Measurements from ENCODE around the gene SMARCD3.

The SMARCD3 gene

DNA sequence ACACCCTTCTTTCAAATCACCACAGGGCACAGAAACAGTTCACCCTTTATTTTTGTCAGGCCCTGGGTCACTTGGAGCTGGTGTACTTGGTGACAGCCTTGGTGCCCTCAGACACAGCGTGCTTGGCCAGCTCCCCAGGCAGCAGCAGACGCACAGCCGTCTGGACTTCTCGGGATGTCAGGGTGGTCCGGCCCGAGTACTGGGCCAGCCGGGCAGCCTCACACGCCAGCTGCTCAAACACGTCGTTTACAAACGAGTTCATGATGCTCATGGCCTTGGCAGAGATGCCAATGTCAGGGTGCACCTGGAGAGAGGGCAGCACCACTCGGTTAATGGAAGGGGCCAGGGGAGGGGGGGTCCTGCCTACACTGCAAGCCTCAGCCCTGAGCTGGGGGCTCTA lies 40.7 kb downstream of the SMARCD3 start:
- no peak for DNase-seq

DNA sequence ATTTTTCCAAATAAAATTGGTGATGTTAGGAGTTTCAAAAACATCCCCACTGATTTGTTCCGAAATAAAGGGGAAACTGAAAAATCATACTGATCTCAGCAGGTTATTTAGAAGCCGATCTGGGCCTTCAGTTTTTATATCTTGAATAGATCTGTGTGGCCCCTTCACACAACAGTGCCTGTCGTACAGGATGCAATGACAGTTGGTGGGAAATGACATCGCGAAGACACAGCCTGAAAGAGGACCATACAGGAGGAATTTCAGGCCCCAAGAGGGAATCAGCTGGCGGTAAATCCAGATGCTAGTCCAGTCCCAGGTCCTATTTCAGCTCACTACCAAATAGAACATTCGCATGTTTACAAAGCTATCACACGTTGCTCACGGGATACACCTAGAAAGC lies 41.2 kb downstream of the SMARCD3 start:
- no peak for DNase-seq

DNA sequence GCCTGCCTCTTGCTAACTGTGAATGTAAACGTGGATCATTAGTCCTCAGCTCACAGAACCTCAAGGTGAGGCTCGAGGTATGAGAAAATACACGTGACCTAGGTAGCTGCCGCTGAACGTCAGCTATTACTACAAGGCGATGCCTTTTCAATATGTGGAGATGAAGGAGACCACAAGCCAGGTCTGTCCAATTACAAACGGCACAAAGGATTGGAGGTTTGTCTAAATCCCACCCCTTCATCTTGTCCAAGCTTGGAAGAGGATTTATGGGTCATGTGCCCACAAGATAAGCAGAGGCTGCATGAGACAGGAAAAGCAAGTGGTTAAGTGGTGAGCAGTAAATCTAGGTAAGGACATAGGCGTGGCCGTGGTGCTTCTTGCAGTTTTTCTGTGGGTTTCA lies 41.6 kb downstream of the SMARCD3 start:
- DNase-seq, result no peak

GRCh38 chr7:151205730-151206129 lies 42.8 kb downstream of the SMARCD3 start:
- no peak for DNase-seq

DNA sequence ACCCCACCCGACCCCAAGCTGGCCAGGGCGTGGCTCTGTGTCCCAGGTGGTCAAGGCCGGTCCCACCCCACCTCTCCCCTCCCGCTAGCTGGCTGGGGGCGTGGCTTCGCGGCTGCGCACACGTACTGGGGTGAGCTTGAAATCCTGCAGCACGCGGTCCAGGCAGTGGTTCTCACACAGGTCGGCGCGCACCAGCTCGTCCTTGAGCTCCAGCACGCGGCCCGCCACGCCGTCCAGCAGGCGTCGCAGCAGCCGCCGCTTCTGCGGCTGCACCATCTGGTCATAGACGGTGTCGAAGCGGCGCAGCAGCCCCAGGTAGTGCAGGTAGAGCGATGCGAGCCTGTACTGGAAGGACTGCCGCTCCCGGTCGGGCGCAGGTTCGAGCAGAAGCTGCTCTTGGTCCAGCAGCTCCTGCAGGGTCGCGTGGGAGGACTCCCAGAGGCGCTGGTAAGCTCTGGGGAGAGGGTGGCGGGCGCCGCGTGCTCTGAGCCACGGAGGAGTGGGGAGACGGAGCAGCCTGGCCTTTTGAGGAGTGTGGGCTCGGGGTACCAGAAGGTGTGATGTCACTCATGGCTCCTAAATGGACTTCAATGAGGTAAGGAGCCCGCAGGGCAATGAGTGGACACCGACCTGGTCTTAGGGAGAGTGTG lies 44.0 kb downstream of the SMARCD3 start:
- no peak for DNase-seq

- DNase-seq, result no peak
Observed at GRCh38 chr7:151202836-151203235, 45.7 kb downstream of the SMARCD3 start.

GRCh38 chr7:151201751-151202150 lies 46.7 kb downstream of the SMARCD3 start:
- no peak for DNase-seq

DNA sequence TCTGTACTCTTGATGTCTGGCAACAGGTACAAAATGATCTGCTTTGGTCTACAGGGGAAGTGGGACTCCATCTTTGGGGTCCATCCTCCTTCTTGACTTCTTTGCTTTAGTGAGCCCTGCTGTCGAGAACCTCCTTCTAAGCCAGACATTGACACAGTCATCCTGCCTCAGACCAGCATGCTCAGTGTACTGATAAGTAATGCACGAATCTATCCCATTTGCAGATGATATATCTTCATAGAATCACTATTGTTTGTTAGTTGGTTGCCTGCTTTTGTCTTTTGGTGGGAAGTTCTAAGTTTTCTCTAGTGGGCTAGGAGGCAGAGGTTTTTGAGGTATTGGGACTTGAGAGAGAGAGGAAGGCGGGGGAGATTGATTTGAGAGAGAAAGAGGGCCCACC lies 47.1 kb downstream of the SMARCD3 start:
- no peak for DNase-seq

DNA sequence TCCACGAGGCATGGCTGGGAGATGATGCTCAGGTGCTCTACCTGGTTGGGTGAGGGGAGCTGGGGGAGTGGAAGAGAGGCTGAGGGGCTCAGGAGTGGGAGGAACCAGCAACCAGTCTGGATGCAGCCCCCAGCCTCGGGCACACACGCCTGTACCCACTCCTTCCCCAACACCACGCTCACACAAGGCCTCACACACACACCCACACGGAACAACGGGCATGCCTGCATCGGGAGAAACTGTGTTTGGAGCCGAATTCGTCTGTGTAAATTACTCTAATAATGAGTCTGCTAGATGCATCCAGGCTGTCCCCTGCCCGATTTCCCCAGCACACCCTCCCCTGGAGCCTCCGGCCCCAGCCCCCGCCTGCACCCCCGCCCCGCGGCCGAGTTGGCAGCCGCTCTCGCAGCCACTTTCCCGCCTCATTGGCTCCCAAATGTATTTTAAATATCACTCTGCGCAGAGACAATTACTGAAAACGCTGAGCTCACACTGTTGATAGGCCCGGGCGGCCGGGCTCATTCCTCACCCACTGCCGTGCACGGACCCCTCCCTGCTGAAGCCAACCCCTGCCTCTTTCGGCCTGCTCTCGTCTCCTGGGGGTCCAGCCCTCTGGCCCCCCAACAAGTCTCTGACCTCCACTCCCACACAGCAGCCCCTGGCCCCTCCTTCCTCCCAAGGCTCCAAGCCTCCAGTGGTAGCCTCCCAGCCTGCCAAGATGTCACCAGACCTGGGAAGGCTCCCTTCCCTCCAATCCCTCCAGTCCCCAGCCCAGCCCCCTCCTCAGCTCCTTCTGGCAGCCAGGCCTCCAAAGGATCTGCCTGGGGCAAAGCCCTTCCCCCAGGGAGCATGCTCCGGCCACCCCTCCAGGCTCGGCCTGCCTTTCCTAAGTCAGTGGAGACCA lies 49.3 kb downstream of the SMARCD3 start:
- no peak for DNase-seq

DNA sequence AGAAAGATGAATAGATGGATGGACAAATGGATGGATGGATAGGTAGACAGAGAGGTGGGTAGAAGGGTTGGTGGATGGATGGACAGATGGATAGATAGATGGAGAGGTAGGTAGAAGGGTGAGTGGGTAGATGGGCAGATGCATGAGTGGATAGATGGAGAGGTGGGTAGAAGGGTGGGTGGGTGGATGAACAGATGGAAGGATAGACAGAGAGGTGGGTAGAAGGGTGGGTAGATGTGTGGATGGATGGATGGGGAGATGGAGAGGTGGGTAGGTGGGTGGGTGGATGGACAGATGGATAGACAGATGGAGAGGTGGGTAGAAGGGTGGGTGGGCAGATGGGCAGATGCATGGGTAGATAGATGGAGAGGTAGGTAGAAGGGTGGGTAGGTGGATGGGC lies 50.6 kb downstream of the SMARCD3 start:
- no peak for DNase-seq

GRCh38 chr7:151195616-151196450 lies 52.7 kb downstream of the SMARCD3 start:
- no peak for DNase-seq

DNA sequence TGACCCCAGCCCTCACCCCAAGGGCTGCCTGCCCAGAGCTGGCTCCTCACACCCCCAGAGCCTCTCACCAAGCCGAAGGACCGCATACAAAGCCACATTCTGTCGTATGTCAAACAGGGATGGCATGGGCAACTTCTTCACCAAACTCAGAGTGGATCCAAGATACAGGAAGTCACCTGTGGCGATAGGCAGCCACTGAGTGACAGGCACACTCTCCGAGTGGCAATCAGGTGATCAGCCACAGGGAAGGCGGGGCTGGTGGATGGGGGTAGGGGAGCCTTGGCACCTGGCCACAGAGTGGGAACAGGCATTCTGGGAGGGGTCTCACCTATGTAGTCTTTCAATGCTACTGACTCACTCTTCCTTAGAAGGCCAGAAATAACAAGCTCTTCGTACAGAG lies 54.3 kb downstream of the SMARCD3 start:
- no peak for DNase-seq

DNA sequence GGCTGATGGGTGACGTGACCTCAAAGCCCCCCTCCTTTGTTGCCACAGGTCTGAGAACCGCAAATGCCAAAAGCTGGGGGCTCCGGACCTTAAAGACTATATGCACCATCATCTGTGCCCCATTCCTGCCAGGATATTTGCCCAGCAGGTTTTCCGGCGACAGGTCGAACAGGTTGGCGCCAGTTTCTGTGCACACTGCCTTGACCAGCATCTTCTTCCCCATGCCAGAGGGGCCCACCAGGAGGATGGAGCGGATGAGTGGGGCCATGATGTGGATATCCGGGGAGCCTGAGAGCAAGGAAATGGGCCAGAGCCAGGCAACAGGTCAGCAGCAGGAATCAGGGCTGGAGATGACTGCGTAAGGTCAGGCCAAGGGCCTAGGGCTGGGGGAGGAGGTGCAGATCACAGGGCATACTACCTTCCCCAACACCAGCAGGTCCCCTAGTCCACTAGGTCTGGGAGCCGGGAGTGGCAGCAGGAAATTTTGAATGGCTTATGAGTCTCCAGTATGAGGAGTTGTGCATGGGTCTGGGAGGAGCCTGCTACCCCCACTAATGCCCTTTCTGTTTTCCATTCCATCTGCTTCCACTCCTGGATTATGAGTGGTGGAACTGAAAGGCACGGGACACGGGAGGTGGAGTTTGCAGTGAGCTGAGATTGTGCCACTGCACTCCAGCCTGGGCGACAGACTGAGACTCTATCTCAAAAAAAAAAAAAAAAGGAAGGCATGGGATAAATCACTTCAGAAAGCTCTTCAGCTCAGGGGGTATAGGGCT lies 55.1 kb downstream of the SMARCD3 start:
- DNase-seq, result no peak

DNA sequence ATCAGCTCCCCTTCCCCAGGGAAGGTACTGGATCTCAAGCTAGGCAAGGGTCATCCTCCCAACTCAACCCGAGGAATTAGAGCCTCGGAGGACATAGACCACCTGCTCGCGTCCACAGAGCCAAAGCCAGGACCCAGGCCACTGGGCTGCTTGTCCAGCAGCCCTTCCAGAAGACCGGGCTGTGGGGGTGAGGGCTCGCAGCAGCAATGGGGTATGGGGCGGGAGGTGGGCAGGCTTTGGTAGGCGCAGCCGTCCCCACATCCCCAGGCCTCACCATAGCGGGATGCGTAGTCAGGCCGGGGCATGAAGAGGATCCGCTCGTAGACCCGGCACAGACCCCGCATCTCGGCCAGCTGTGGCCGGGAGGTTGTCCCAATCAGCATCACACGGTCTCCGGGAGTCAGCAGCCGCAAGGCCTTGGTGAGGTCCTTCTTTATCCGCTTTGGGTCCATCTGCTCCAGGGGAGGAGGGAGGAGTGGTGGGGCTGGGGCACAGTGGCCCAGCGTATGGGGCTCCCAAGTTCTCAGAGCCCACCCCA lies 56.4 kb downstream of the SMARCD3 start:
- no peak for DNase-seq

- DNase-seq, result no peak
Observed at GRCh38 chr7:151191544-151191943, 57.0 kb downstream of the SMARCD3 start.

DNA sequence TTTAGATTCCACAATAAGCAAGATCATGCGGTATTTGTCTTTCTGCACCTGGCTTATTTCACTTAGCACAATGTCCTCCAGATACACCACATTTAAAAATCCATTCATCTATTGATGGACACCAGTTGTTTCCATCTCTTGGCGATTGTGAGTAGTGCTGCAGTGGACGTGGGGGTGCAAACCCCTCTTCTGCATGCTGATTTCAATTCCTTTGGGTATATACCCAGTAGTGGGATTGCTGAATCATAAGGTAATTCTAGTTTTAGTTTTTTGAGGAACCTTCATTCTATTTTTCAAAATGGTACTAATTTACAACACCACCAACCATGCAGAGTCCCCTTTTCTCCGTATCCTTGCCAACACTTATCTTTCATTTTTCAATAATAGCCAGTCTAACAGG lies 59.5 kb downstream of the SMARCD3 start:
- no peak for DNase-seq
